Smooth muscle cell (in vitro differentiated cells): ENCODE data around the gene PODNL1. TPM values are rescaled to one million over a fixed set of nuclear protein-coding genes. Genes with fewer than 3 reads are reported as not detected.

Experiments used
- DNase-seq: peaks from one replicate; lab custom pipeline; 2025; ENCODE audit not compliant: unreplicated experiment; lab: John Stamatoyannopoulos, UW
- H2AFZ ChIP-seq: fragments of 200-600 bp; sonication (generic); 2 replicates; pipeline ENCODE4 v1.6.0; 2016; ENCODE audit warnings: antibody characterized with exemption, low read depth, mild to moderate bottlenecking
- H3F3A ChIP-seq: fragments of 200-600 bp; sonication (generic); 2 replicates; pipeline ENCODE4 v1.6.0; 2017; ENCODE audit warnings: antibody characterized with exemption, low read depth
- H3K27ac ChIP-seq: fragments of 200-600 bp; sonication (generic); 2 replicates; pipeline ENCODE4 v1.5.1; 2016; ENCODE audit warnings: low read depth, mild to moderate bottlenecking
- H3K27me3 ChIP-seq: fragments of 200-600 bp; sonication (generic); 2 replicates; pipeline ENCODE4 v1.6.1; 2016; ENCODE audit warnings: low read depth, mild to moderate bottlenecking
- H3K36me3 ChIP-seq: fragments of 200-600 bp; sonication (generic); 2 replicates; pipeline ENCODE4 v1.5.1; 2016; ENCODE audit warnings: low read depth
- H3K4me1 ChIP-seq: fragments of 200-600 bp; sonication (generic); 2 replicates; pipeline ENCODE4 v1.5.1; 2016; ENCODE audit warnings: low read depth
- H3K4me2 ChIP-seq: fragments of 200-600 bp; sonication (generic); 2 replicates; pipeline ENCODE4 v1.6.0; 2016; ENCODE audit warnings: mild to moderate bottlenecking
- H3K4me3 ChIP-seq: fragments of 200-600 bp; sonication (generic); 2 replicates; pipeline ENCODE4 v1.5.1; 2016; ENCODE audit warnings: mild to moderate bottlenecking
- H3K79me2 ChIP-seq: fragments of 200-600 bp; sonication (generic); 2 replicates; pipeline ENCODE4 v1.6.0; 2016; ENCODE audit warnings: low read depth, mild to moderate bottlenecking
- H3K9ac ChIP-seq: fragments of 200-600 bp; sonication (generic); 2 replicates; pipeline ENCODE4 v1.6.0; 2016; ENCODE audit warnings: low read depth
- H3K9me3 ChIP-seq: fragments of 200-600 bp; sonication (generic); replicated peaks from 2 replicates; pipeline ENCODE4 v1.5.1; 2016; ENCODE audit warnings: low read depth
- H4K20me1 ChIP-seq: fragments of 200-600 bp; sonication (generic); 2 replicates; pipeline ENCODE4 v1.6.0; 2016; ENCODE audit warnings: low read depth
- WGBS: methylation state at CpG from one replicate; pipeline ENCODE4 v1.1.7; 2016; ENCODE audit warnings: low lambda C conversion rate; 5-methylcytosine and 5-hydroxymethylcytosine counted together
- polyA plus RNA-seq: library from polyadenylated mRNA; unstranded; fragments of >200 nt; fragmentation: Nextera tagmentation; extraction: Ambion mirVana; gene quantifications from 2 replicates; pipeline ENCODE4 v1.2.1, GENCODE V29; 2016
- total RNA-seq: library from RNA; depleted of rRNA; stranded (reverse); fragments of >200 nt; gene quantifications from 2 replicates; pipeline ENCODE4 v1.2.3, GENCODE V29; 2014
- TF ChIP-seq, protein P1 (sequence below): fragments of 200-600 bp; sonication (generic); IDR thresholded peaks from 2 replicates; pipeline ENCODE4 v1.5.1; 2017; ENCODE audit warnings: borderline replicate concordance, mild to moderate bottlenecking, antibody characterized with exemption; ENCODE audit not compliant: insufficient read depth, poor library complexity, severe bottlenecking

PODNL1 gene
- total and polyA plus RNA-seq, 2 experiments from 2014 or later: 8.9 to 53.9 TPM

DNA sequence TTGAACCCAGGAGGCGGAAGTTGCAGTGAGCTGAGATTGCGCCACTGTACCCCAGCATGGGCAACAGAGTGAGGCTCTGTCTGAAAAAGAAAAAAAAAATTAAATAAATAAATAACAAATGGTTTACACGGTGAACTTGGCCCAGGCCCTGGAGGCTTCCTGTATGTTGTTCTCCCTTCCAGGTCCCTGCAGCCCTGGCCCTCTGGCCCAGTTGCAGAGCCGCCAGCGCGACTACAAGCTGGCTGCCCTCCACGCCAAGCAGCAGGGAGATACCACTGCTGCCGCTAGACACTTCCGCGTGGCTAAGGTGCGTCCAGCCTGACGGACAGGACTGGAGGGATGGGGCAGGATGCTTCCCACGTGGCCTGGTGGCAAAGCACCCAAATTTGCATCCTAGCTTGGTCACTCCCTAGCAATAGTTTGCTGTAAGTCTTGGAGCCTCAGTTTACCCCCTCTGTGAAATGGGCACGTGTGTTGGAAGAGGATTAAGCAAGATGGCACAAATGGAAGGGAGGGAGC lies 20.3 kb downstream of the PODNL1 start:
- H3K4me3 ChIP-seq: no peak overlapping the region
- H4K20me1 ChIP-seq: no peaks in the 10 kb centered on the region
- H2AFZ ChIP-seq: no peak overlapping the region
- H3K27me3 ChIP-seq: no peaks in the 10 kb centered on the region
- 99% methylated on average over 14 of the region's 14 CpGs for WGBS
- TF ChIP-seq, protein P1, sequence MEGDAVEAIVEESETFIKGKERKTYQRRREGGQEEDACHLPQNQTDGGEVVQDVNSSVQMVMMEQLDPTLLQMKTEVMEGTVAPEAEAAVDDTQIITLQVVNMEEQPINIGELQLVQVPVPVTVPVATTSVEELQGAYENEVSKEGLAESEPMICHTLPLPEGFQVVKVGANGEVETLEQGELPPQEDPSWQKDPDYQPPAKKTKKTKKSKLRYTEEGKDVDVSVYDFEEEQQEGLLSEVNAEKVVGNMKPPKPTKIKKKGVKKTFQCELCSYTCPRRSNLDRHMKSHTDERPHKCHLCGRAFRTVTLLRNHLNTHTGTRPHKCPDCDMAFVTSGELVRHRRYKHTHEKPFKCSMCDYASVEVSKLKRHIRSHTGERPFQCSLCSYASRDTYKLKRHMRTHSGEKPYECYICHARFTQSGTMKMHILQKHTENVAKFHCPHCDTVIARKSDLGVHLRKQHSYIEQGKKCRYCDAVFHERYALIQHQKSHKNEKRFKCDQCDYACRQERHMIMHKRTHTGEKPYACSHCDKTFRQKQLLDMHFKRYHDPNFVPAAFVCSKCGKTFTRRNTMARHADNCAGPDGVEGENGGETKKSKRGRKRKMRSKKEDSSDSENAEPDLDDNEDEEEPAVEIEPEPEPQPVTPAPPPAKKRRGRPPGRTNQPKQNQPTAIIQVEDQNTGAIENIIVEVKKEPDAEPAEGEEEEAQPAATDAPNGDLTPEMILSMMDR: no peak
- no peaks in the 10 kb centered on the region for H3K36me3 ChIP-seq
- H3K4me1 ChIP-seq: no peaks in the 10 kb centered on the region
- no peak for DNase-seq
- H3F3A ChIP-seq: no peaks in the 10 kb centered on the region
- no peaks in the 10 kb centered on the region for H3K9me3 ChIP-seq
- H3K79me2 ChIP-seq: no peaks in the 10 kb centered on the region
- no peak overlapping the region for H3K4me2 ChIP-seq
- no peak overlapping the region for H3K27ac ChIP-seq
- H3K9ac ChIP-seq: no peak overlapping the region

DNA sequence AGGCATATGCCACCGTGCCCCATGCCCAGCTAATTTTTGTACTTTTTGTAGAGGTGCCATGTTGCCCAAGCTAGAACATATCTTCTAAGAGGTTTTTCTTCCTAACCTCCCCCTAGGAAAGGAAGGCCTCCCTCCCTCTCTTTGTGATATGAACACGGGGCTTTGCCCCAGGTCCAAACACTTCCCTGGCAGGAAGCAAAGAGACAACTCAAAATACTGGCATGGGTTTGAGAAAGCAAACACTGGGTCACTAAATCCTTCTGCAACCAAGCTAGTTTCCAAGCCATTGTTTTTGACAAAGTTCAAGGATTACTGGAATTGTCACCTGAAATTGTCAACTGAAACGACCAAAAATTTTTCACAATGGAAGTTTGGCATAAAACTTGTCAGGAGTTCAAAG lies 23.4 kb downstream of the PODNL1 start:
- Histone ChIP-seq H3K27me3 (no peaks in the 10 kb centered on the region), H3K27ac (no peak overlapping the region), H3K9ac (no peak overlapping the region), H3K4me1 (no peaks in the 10 kb centered on the region), H3F3A (no peaks in the 10 kb centered on the region), H4K20me1 (no peaks in the 10 kb centered on the region), H3K9me3 (no peaks in the 10 kb centered on the region), H3K79me2 (no peaks in the 10 kb centered on the region), H3K36me3 (no peaks in the 10 kb centered on the region), H2AFZ (no peak overlapping the region), H3K4me3 (no peak overlapping the region), H3K4me2 (no peak overlapping the region)
- WGBS: 97% methylated on average over 3 of the region's 3 CpGs
- DNase-seq: no peak
- TF ChIP-seq, protein P1: no peak

DNA sequence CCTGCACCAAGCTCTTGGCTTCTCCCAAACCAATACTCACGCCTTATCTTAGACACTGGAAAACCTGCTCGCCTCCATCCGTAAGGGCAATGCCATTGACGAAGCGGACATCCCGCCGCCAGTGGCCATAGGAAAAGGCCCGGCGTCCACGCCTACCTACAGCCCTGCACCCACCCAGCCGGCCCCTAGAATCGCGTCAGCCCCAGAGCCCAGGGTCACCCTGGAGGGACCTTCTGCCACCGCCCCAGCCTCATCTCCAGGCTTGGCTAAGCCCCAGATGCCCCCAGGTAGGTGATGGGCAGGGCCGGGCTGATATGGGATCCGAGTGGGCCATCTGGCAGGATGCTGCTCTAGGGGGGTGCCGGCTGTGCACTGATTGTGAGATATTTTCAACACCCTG lies 24.9 kb downstream of the PODNL1 start:
- no peaks in the 10 kb centered on the region for H3K79me2 ChIP-seq
- H3K27me3 ChIP-seq: no peaks in the 10 kb centered on the region
- no peaks in the 10 kb centered on the region for H3F3A ChIP-seq
- DNase-seq: no peak
- no peak overlapping the region for H3K4me2 ChIP-seq
- H2AFZ ChIP-seq: no peak overlapping the region
- H3K4me3 ChIP-seq: no peak overlapping the region
- no peaks in the 10 kb centered on the region for H3K36me3 ChIP-seq
- no peak overlapping the region for H3K9ac ChIP-seq
- H3K4me1 ChIP-seq: no peaks in the 10 kb centered on the region
- TF ChIP-seq, protein P1: no peak
- 97% methylated on average over 17 of the region's 17 CpGs for WGBS
- no peaks in the 10 kb centered on the region for H3K9me3 ChIP-seq
- no peak overlapping the region for H3K27ac ChIP-seq
- no peaks in the 10 kb centered on the region for H4K20me1 ChIP-seq

DNA sequence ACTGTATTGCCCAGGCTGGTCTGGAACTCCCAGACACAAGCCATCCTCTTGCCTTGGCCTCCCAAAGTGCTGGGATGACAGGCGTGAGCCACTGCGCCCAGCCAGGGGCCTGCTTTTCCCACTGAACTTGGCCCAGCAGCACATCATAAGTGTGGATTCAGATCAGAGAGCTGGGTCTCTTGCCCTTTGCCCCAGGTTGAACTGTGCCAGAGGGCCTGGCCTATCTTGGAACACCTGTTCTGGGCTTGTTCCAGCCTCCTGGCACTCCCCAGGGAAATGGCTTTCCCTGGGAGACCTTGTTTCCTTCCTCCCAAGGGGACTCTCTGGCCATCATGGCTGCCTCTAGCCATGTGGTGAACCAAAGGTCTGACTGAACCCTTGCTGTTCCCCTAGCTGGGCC lies 28.8 kb downstream of the PODNL1 start:
- no peak for DNase-seq
- Histone ChIP-seq H3K36me3 (no peaks in the 10 kb centered on the region), H3K79me2 (peaks cover 3% of the 10 kb centered on the region), H3K4me3 (no peak overlapping the region), H3K4me2 (no peak overlapping the region), H3K9me3 (no peaks in the 10 kb centered on the region), H2AFZ (no peak overlapping the region), H3K4me1 (peaks cover 8% of the 10 kb centered on the region), H3K27ac (no peak overlapping the region), H3K9ac (no peak overlapping the region), H4K20me1 (no peaks in the 10 kb centered on the region), H3F3A (no peaks in the 10 kb centered on the region), H3K27me3 (no peaks in the 10 kb centered on the region)
- 100% methylated on average over 2 of the region's 2 CpGs for WGBS
- TF ChIP-seq, protein P1: no peak
